Activated T-helper 1 cell treated with anti-CD3 and anti-CD28 coated beads, Interleukin-12 subunit alpha, Interleukin-12 subunit beta, Interleukin-2, Interleukin-4 antibody, amounts not matched to agents 30 ng/mL and 10 ng/mL and 1 ng/mL, durations not matched to agents 14 hours and 24 hours and 36 hours (primary cell): ENCODE measurements around the gene CD2. TPM values are rescaled to one million over a fixed set of nuclear protein-coding genes. Genes with fewer than 3 reads are reported as not detected.
A peak's percentile ranks its signal among the peaks of the same experiment; 100 is the strongest.

ENCODE experiments used
- DNase-seq: peaks from one replicate; pipeline ENCODE4 v3.0.0; 2021; ENCODE audit warnings: low spot score
- H3K27ac Mint-ChIP-seq: one replicate; pipeline ENCODE4 v1.8.0; 2021; ENCODE audit warnings: mild to moderate bottlenecking, mixed read lengths
- H3K27me3 Mint-ChIP-seq: one replicate; pipeline ENCODE4 v1.8.0; 2022; ENCODE audit warnings: mild to moderate bottlenecking, moderate library complexity, mixed read lengths; ENCODE audit not compliant: insufficient read depth
- H3K36me3 Mint-ChIP-seq: one replicate; pipeline ENCODE4 v1.8.0; 2021; ENCODE audit warnings: low read depth, mixed read lengths
- H3K4me1 Mint-ChIP-seq: one replicate; pipeline ENCODE4 v1.8.0; 2021; ENCODE audit warnings: low read depth, mixed read lengths
- H3K4me3 Mint-ChIP-seq: one replicate; pipeline ENCODE4 v1.8.0; 2021; ENCODE audit warnings: mild to moderate bottlenecking, moderate library complexity, mixed read lengths
- H3K9me3 Mint-ChIP-seq: one replicate; pipeline ENCODE4 v1.8.0; 2021; ENCODE audit warnings: mixed read lengths
- intact Hi-C: fragments of 100-400 bp; cut with micrococcal nuclease; formaldehyde crosslinking; loops from one replicate; pipeline ENCODE4 v1.15.1; 2024
- total RNA-seq: library from RNA; stranded (reverse); gene quantifications from 2 replicates; pipeline ENCODE4 v1.2.3, GENCODE V29; 2022

Gene CD2
- total RNA-seq, 1 donor from 2014 or later, result 651 TPM

DNA sequence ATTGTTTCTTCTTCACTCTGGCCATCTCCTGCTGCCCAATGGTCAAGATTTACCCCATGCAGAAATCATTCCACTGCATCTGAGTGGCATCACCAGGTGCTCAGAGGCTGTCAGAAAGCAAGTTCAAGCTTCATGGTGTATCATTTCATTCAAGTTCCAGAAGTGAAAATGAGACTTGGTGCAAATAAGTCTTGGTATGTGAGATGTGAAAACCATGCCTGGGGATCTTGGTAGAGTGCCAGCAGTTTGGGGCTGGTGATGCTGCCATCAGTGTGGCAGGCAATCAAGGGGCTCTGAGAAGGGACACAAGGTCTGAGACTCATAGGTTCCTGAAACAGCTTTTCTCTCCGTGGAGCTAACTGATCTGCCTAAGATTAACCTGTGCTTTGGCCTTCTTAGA, 52.0 kb downstream of the CD2 start:
- H3K36me3 Mint-ChIP-seq, result peaks cover 13% of the 10 kb centered on the region
- peak; percentile 40 for DNase-seq
- intact Hi-C loops, result loop anchor here (1.0 to 10.0 kb wide), 3 partner anchors 9 to 859 kb away; no protein-coding TSS in a partner anchor
- H3K4me1 Mint-ChIP-seq, result peaks cover 93% of the 10 kb centered on the region
- H3K27me3 Mint-ChIP-seq, result no peaks in the 10 kb centered on the region
- no peaks in the 10 kb centered on the region for H3K9me3 Mint-ChIP-seq
- peak overlapping the region; percentile 71 for H3K4me3 Mint-ChIP-seq
- H3K27ac Mint-ChIP-seq, result peak overlapping the region; percentile 94

GRCh38 chr1:116806671-116807070, 52.4 kb downstream of the CD2 start:
- intact Hi-C loops, result loop anchor here (1.0 to 10.0 kb wide), 3 partner anchors 9 to 858 kb away; no protein-coding TSS in a partner anchor
- Mint-ChIP-seq H3K4me1 (peaks cover 93% of the 10 kb centered on the region), H3K36me3 (peaks cover 13% of the 10 kb centered on the region), H3K27me3 (no peaks in the 10 kb centered on the region), H3K27ac (peak overlapping the region; percentile 94), H3K9me3 (peaks cover 2% of the 10 kb centered on the region), H3K4me3 (peak overlapping the region; percentile 71)
- no peak for DNase-seq

- intact Hi-C loops, result loop anchor here (10.0 kb wide), 1 partner anchor 857 kb away; no protein-coding TSS in a partner anchor
- H3K4me1 Mint-ChIP-seq, result peaks cover 92% of the 10 kb centered on the region
- peaks cover 16% of the 10 kb centered on the region for H3K36me3 Mint-ChIP-seq
- H3K9me3 Mint-ChIP-seq, result peaks cover 10% of the 10 kb centered on the region
- H3K27ac Mint-ChIP-seq, result peak overlapping the region; percentile 94
- no peak for DNase-seq
- H3K4me3 Mint-ChIP-seq, result peak overlapping the region; percentile 65
- no peaks in the 10 kb centered on the region for H3K27me3 Mint-ChIP-seq
These were observed 53.4 kb downstream of the CD2 start for GRCh38 chr1:116807394-116808199.

GRCh38 chr1:116808200-116808847, 54.1 kb downstream of the CD2 start:
- H3K36me3 Mint-ChIP-seq, result peaks cover 22% of the 10 kb centered on the region
- peak overlapping the region; percentile 94 for H3K27ac Mint-ChIP-seq
- H3K9me3 Mint-ChIP-seq, result peaks cover 15% of the 10 kb centered on the region
- no peak for DNase-seq
- H3K4me3 Mint-ChIP-seq, result peak overlapping the region; percentile 65
- peaks cover 89% of the 10 kb centered on the region for H3K4me1 Mint-ChIP-seq
- intact Hi-C loops, result loop anchor here (10.0 kb wide), 1 partner anchor 856 kb away; no protein-coding TSS in a partner anchor
- no peaks in the 10 kb centered on the region for H3K27me3 Mint-ChIP-seq

GRCh38 chr1:116808848-116809508, 54.7 kb downstream of the CD2 start:
- Mint-ChIP-seq H3K27me3 (no peaks in the 10 kb centered on the region), H3K27ac (peak overlapping the region; percentile 94), H3K9me3 (peaks cover 22% of the 10 kb centered on the region), H3K36me3 (peaks cover 26% of the 10 kb centered on the region), H3K4me1 (peaks cover 89% of the 10 kb centered on the region), H3K4me3 (peak overlapping the region; percentile 45)
- intact Hi-C loops, result loop anchor here (10.0 kb wide), 1 partner anchor 856 kb away; no protein-coding TSS in a partner anchor
- no peak for DNase-seq

- intact Hi-C loops, result loop anchor here (2.0 kb wide), 1 partner anchor 67 kb away; no protein-coding TSS in a partner anchor
- DNase-seq, result no peak
- no peak overlapping the region for H3K4me3 Mint-ChIP-seq
These were observed 57.1 kb downstream of the CD2 start for GRCh38 chr1:116811321-116811720.

GRCh38 chr1:116814926-116815723, 60.9 kb downstream of the CD2 start:
- H3K9me3 Mint-ChIP-seq, result peaks cover 31% of the 10 kb centered on the region
- H3K27me3 Mint-ChIP-seq, result no peaks in the 10 kb centered on the region
- H3K36me3 Mint-ChIP-seq, result peaks cover 31% of the 10 kb centered on the region
- intact Hi-C loops, result loop anchor here (1.0 to 5.0 kb wide), 5 partner anchors 9 to 245 kb away; partner anchors contain the start of genes CD58 and TTF2
- H3K4me1 Mint-ChIP-seq, result peaks cover 79% of the 10 kb centered on the region
- peak overlapping the region; percentile 89 for H3K27ac Mint-ChIP-seq
- peak overlapping the region; percentile 55 for H3K4me3 Mint-ChIP-seq
- no peak for DNase-seq

More at GRCh38 chr1:116811321-116811720, 57.1 kb downstream of the CD2 start:
- Mint-ChIP-seq H3K9me3 (peaks cover 31% of the 10 kb centered on the region), H3K4me1 (peaks cover 89% of the 10 kb centered on the region), H3K27ac (peak overlapping the region; percentile 64), H3K27me3 (no peaks in the 10 kb centered on the region), H3K36me3 (peaks cover 34% of the 10 kb centered on the region)

- Mint-ChIP-seq H3K9me3 (peaks cover 20% of the 10 kb centered on the region), H3K27ac (peak overlapping the region; percentile 56), H3K4me1 (peaks cover 59% of the 10 kb centered on the region), H3K36me3 (peaks cover 20% of the 10 kb centered on the region), H3K27me3 (no peaks in the 10 kb centered on the region), H3K4me3 (peak overlapping the region; percentile 56)
- intact Hi-C loops, result loop anchor here (1.0 to 5.0 kb wide), 6 partner anchors 10 to 245 kb away; partner anchors contain the start of gene CD58
- peak; percentile 55 for DNase-seq
These were observed 63.4 kb downstream of the CD2 start for GRCh38 chr1:116817582-116818064.

Other genes with a start within 250 kb of the CD2 start
- gene CD58, start 183.4 kb upstream of the CD2 start, total RNA-seq, result 35.3 and 37.8 TPM in 2 replicates
- 1.7 TPM in 2 replicates for gene IGSF3, start 86.7 kb upstream of the CD2 start, total RNA-seq
- gene PTGFRN, start 155.5 kb downstream of the CD2 start, total RNA-seq, result 38.0 and 43.4 TPM in 2 replicates
- gene CD101, start 247.3 kb downstream of the CD2 start, total RNA-seq, result 0.80 and 1.0 TPM in 2 replicates